HG03196 (cell line): ENCODE data around the gene RPS14.
"Not testable (repeated sequence)": the region's sequence is repeated elsewhere in the genome, so short reads cannot be mapped to it uniquely, and the experiment has no call there.

Experiments
- ATAC-seq: cut with Tn5 transposase; IDR thresholded peaks from one replicate; pipeline ENCODE4 v1.9.1; 2021; ENCODE audit not compliant: unreplicated experiment

Gene RPS14

GRCh38 chr5:150413902-150414790 is 35.4 kb downstream of the RPS14 start:
- ATAC-seq = not testable (repeated sequence)

GRCh38 chr5:150413176-150413901 is 36.2 kb downstream of the RPS14 start:
- no peak for ATAC-seq

GRCh38 chr5:150412319-150413175 is 37.0 kb downstream of the RPS14 start, which contains the start of gene CD74:
Gene CD74, minus strand, starts transcription at chr5:150412910. Its CDS starts 161 bp downstream, at chr5:150412749.
- ATAC-seq = peak; percentile 84

- ATAC-seq = peak; percentile 25
These were observed 38.1 kb downstream of the RPS14 start for GRCh38 chr5:150411245-150411979.

- ATAC-seq = no peak
These were observed 38.9 kb downstream of the RPS14 start for GRCh38 chr5:150410524-150411244.

- no peak for ATAC-seq
These were observed 39.7 kb downstream of the RPS14 start for GRCh38 chr5:150409638-150410523.

GRCh38 chr5:150408231-150408943 is 41.2 kb downstream of the RPS14 start:
- no peak for ATAC-seq

GRCh38 chr5:150407096-150407720 is 42.3 kb downstream of the RPS14 start:
- no peak for ATAC-seq

- ATAC-seq = no peak
These were observed 42.8 kb downstream of the RPS14 start for GRCh38 chr5:150406723-150407095.

- no peak for ATAC-seq
These were observed 43.3 kb downstream of the RPS14 start for GRCh38 chr5:150406103-150406722.

- ATAC-seq = no peak
These were observed 44.4 kb downstream of the RPS14 start for GRCh38 chr5:150404941-150405816.

GRCh38 chr5:150404535-150404934 is 45.0 kb downstream of the RPS14 start:
- ATAC-seq = no peak

GRCh38 chr5:150404121-150404520 is 45.4 kb downstream of the RPS14 start:
- ATAC-seq = no peak

GRCh38 chr5:150402901-150403342 is 46.6 kb downstream of the RPS14 start:
- ATAC-seq = no peak

- no peak for ATAC-seq
These were observed 47.2 kb downstream of the RPS14 start for GRCh38 chr5:150402229-150402773.
